Measurements from ENCODE around the gene SPOCK1. TPM values are rescaled to one million over a fixed set of nuclear protein-coding genes. Genes with fewer than 3 reads are reported as not detected.
A peak's percentile ranks its signal among the peaks of the same experiment; 100 is the strongest.

The SPOCK1 gene
- total and polyA plus RNA-seq, 2 of the 4 experiments (the other 2 are of a cell fraction): 5.0 to 20.3 TPM

- ChIA-PET POLR2A (ENCODE audit: unreplicated experiment) (no interaction called here), CTCF (no interaction called here)
- H3K36me3 ChIP-seq (ENCODE audit: control insufficient read depth, insufficient read depth, low read length): no peaks in the 10 kb centered on the region
- no peak overlapping the region for H3K18ac ChIP-seq (ENCODE audit: low read depth, low read length)
- no peak; the same call in 1 of the 2 replicates for ATAC-seq (ENCODE audit: low read depth)
- no peak overlapping the region for H2BK15ac ChIP-seq (ENCODE audit: low read depth, low read length)
- no peak overlapping the region for H2AFZ ChIP-seq (replicated peaks; ENCODE audit: low read length, poor library complexity)
- H3K14ac ChIP-seq (replicated peaks; ENCODE audit: low read depth, low read length): no peak overlapping the region
- H3K23ac ChIP-seq (ENCODE audit: low read depth, low read length): no peak overlapping the region
- no peak overlapping the region for H3K9ac ChIP-seq (ENCODE audit: low read depth, low read length)
- no peak overlapping the region for H3K4ac ChIP-seq (ENCODE audit: low read depth, low read length)
- H3K4me2 ChIP-seq (ENCODE audit: low read depth, low read length): no peak overlapping the region
- H4K91ac ChIP-seq (ENCODE audit: insufficient read depth, low read depth, low read length): no peak overlapping the region
- no peak overlapping the region for H3K4me3 ChIP-seq (ENCODE audit: insufficient read depth, low read depth, low read length)
- no peak overlapping the region for H2BK5ac ChIP-seq (ENCODE audit: low read depth, low read length, poor library complexity, severe bottlenecking)
- H2AK5ac ChIP-seq (ENCODE audit: low read depth, low read length): no peak overlapping the region
- no CpG with 5 or more reads among the region's 6 CpGs for WGBS, 2 experiments (ENCODE audit: extremely low coverage in 2 of 2, insufficient read length in 1 of 2)
- no peaks in the 10 kb centered on the region for H3K4me1 ChIP-seq (ENCODE audit: control insufficient read depth, insufficient read depth, low read length)
- H3K56ac ChIP-seq (ENCODE audit: extremely low read depth, insufficient read depth, low read length): no peak overlapping the region
- dilution Hi-C loops (cut with HindIII; ENCODE audit: low sequenced_read_pairs, unreplicated experiment): no loop called here
- no peaks in the 10 kb centered on the region for H3K9me3 ChIP-seq (ENCODE audit: control insufficient read depth, insufficient read depth, low read length)
- no peaks in the 10 kb centered on the region for H3K27me3 ChIP-seq (ENCODE audit: control insufficient read depth, insufficient read depth, low read length)
- H3K27ac ChIP-seq (ENCODE audit: insufficient read depth, low read length): no peak overlapping the region
- no peak overlapping the region for H2BK120ac ChIP-seq (ENCODE audit: low read depth, low read length)
- in situ Hi-C loops (cut with MboI; ENCODE audit: low sequenced_read_pairs): no loop called here
- H3K9me1 ChIP-seq (ENCODE audit: insufficient read depth, low read length): no peaks in the 10 kb centered on the region
- no TSS peak for BruUV-seq (replicated peaks)
- no peak overlapping the region for H4K5ac ChIP-seq (ENCODE audit: low read depth, low read length)
- H4K8ac ChIP-seq (ENCODE audit: low read depth in 2 of 2, low read length in 2 of 2): no peak overlapping the region
- intact Hi-C loops (cut with micrococcal nuclease): no loop called here
- H2BK20ac ChIP-seq (ENCODE audit: low read depth, low read length): no peak overlapping the region
- peak; percentile 27 for DNase-seq
- no peaks in the 10 kb centered on the region for H3K79me1 ChIP-seq (ENCODE audit: low read depth in 1 of 2, low read length in 2 of 2)
- H4K20me1 ChIP-seq (ENCODE audit: insufficient read depth, low read length): no peaks in the 10 kb centered on the region
- H2AK9ac ChIP-seq (replicated peaks; ENCODE audit: low read depth, low read length, poor library complexity): no peak overlapping the region
- TF ChIP-seq RAD21 (IDR thresholded peaks at IDR 0.05; ENCODE audit: low read length): no peak
- TF ChIP-seq RFX5 (IDR thresholded peaks at IDR 0.05; ENCODE audit: low read depth, low read length): no peak
- no peak for TF ChIP-seq RCOR1 (IDR thresholded peaks at IDR 0.05; ENCODE audit: insufficient replicate concordance, low read length)
- TF ChIP-seq POLR2A (IDR thresholded peaks at IDR 0.05; ENCODE audit: low read depth, low read length): no peak
- TF ChIP-seq MXI1 (IDR thresholded peaks at IDR 0.05; ENCODE audit: borderline replicate concordance, low read depth, low read length): no peak
- TF ChIP-seq USF2 (IDR thresholded peaks at IDR 0.05; ENCODE audit: low read depth, low read length): no peak
- no peak for TF ChIP-seq CEBPB (IDR thresholded peaks at IDR 0.05; ENCODE audit: low read depth, low read length)
- no peak for TF ChIP-seq CTCF (conservative IDR thresholded peaks at IDR 0.05; ENCODE audit: low read depth, low read length)
- TF ChIP-seq MAFK (IDR thresholded peaks at IDR 0.05; ENCODE audit: low read depth, low read length): no peak
- TF ChIP-seq MAZ (IDR thresholded peaks at IDR 0.05; ENCODE audit: borderline replicate concordance, low read depth, low read length): no peak
- no peak for TF ChIP-seq ELK1 (IDR thresholded peaks at IDR 0.05; ENCODE audit: borderline replicate concordance, low read depth, low read length)
- TF ChIP-seq CHD1 (IDR thresholded peaks at IDR 0.05; ENCODE audit: low read depth, low read length): no peak
- no peak for TF ChIP-seq BHLHE40 (IDR thresholded peaks at IDR 0.05; ENCODE audit: low read depth, low read length)
- TF ChIP-seq SMC3 (IDR thresholded peaks at IDR 0.05; ENCODE audit: low read depth, low read length): no peak
- TF ChIP-seq NFE2L2 (IDR thresholded peaks at IDR 0.05; ENCODE audit: low read depth, low read length): no peak
Measured at GRCh38 chr5:137096149-137097103, 402.7 kb downstream of the SPOCK1 start.

All from IMR-90 (cell line).